ENCODE data around the gene GFAP.

DNA sequence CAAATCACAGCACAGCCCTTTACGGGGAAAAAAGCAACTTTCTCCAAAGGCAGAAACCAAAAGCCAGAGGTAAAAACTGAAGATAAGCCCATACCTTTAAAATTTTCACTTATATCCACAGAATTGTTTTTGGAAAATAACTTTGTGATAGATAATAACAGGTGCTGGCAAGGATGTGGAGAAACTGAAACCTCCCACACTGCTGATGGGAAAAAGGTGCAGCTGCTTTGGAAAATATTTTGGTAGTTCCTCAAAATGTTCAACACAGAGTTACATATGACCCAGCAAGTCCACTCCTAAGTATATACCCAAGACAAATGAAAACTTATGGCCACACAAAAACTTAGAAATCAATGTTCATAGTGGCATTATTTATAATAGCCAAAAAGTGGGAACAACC, 28.3 kb downstream of the GFAP start:
- TF ChIP-seq POLR2AphosphoS5 (IDR thresholded peaks at IDR 0.05; ENCODE audit: low read depth, low read length) (no peak), POLR2A (IDR thresholded peaks at IDR 0.05; ENCODE audit: low read depth, low read length) (no peak)
